ENCODE results near the gene TLCD4.
"Not testable (repeated sequence)": the region's sequence is repeated elsewhere in the genome, so short reads cannot be mapped to it uniquely, and the experiment has no call there.

- not testable (repeated sequence) for TF ChIP-seq CTCF (IDR thresholded peaks at IDR 0.05; ENCODE audit: low read depth, low read length); MYC (IDR thresholded peaks at IDR 0.05; ENCODE audit: low read depth, low read length); POLR2A (IDR thresholded peaks at IDR 0.05; ENCODE audit: extremely low read depth, insufficient read length); MAX (IDR thresholded peaks at IDR 0.05; ENCODE audit: low read depth, low read length)
Measured at GRCh38 chr1:95091290-95091689, 25.9 kb upstream of the TLCD4 start.

Data from NB4 (cell line).